IMR-90 (cell line): ENCODE results near the gene GALM. TPM values are rescaled to one million over a fixed set of nuclear protein-coding genes. Genes with fewer than 3 reads are reported as not detected.

Source experiments
- ATAC-seq: fragments of 200-7000 bp; cut with Tn5 transposase; 2 replicates; pipeline ENCODE4 v1.9.1; 2020; ENCODE audit warnings: low read depth, mild to moderate bottlenecking, moderate library complexity
- BruUV-seq: library from RNA; stranded (reverse); fragments of 400-500 nt; replicated peaks from 2 replicates; lab custom pipeline; 2021; lab: Mats Ljungman, UMichigan
- CTCF ChIA-PET: fragments of 300-600 bp; formaldehyde crosslinking; extraction: SDS; loops from one replicate; lab custom pipeline; 2021; ENCODE audit warnings: antibody characterized with exemption; lab: Yijun Ruan, JAX
- POLR2A ChIA-PET: fragments of 300-600 bp; sonication (Branson Sonifier 250); formaldehyde crosslinking; loops from one replicate; lab custom pipeline; 2022; ENCODE audit warnings: antibody characterized with exemption; ENCODE audit not compliant: unreplicated experiment; lab: Charles Lee
- DNase-seq: peaks from one replicate; pipeline ENCODE4 v3.0.0; 2013
- H2AFZ ChIP-seq: replicated peaks from 2 replicates; pipeline ENCODE3; 2013; ENCODE audit warnings: low read length, mild to moderate bottlenecking; ENCODE audit not compliant: poor library complexity
- H2AK5ac ChIP-seq: 2 replicates; pipeline ENCODE4 v1.6.1; 2013; ENCODE audit warnings: low read depth, low read length, inconsistent platforms
- H2AK9ac ChIP-seq: replicated peaks from 2 replicates; pipeline ENCODE3; 2013; ENCODE audit warnings: mild to moderate bottlenecking, low read depth, low read length, moderate library complexity; ENCODE audit not compliant: poor library complexity
- H2BK120ac ChIP-seq: 2 replicates; pipeline ENCODE4 v1.6.1; 2013; ENCODE audit warnings: low read depth, low read length, inconsistent platforms
- H2BK15ac ChIP-seq: 3 replicates; pipeline ENCODE4 v1.6.1; 2013; ENCODE audit warnings: low read depth, low read length, inconsistent platforms
- H2BK20ac ChIP-seq: 2 replicates; pipeline ENCODE4 v1.6.1; 2013; ENCODE audit warnings: low read depth, mild to moderate bottlenecking, inconsistent platforms, low read length, moderate library complexity
- H2BK5ac ChIP-seq: 2 replicates; pipeline ENCODE4 v1.6.1; 2013; ENCODE audit warnings: mild to moderate bottlenecking, low read depth, low read length, inconsistent platforms; ENCODE audit not compliant: poor library complexity, severe bottlenecking
- H3K14ac ChIP-seq: replicated peaks from 2 replicates; pipeline ENCODE4 v1.6.1; 2013; ENCODE audit warnings: low read depth, low read length, inconsistent platforms
- H3K18ac ChIP-seq: 2 replicates; pipeline ENCODE4 v1.6.1; 2013; ENCODE audit warnings: low read depth, low read length, control low read depth
- H3K23ac ChIP-seq: 2 replicates; pipeline ENCODE4 v1.6.1; 2013; ENCODE audit warnings: low read depth, low read length, inconsistent platforms
- H3K27ac ChIP-seq: 2 replicates; pipeline ENCODE4 v1.5.1; 2013; ENCODE audit warnings: mild to moderate bottlenecking, control low read depth, low read length; ENCODE audit not compliant: insufficient read depth
- H3K27me3 ChIP-seq: 2 replicates; pipeline ENCODE4 v1.6.1; 2013; ENCODE audit warnings: low read length; ENCODE audit not compliant: control insufficient read depth, insufficient read depth
- H3K36me3 ChIP-seq: 2 replicates; pipeline ENCODE4 v1.6.1; 2013; ENCODE audit warnings: low read length, mixed read lengths; ENCODE audit not compliant: control insufficient read depth, insufficient read depth
- H3K4ac ChIP-seq: 2 replicates; pipeline ENCODE4 v1.6.1; 2013; ENCODE audit warnings: low read depth, low read length, inconsistent platforms
- H3K4me1 ChIP-seq: 2 replicates; pipeline ENCODE4 v1.6.1; 2013; ENCODE audit warnings: low read length, mixed read lengths; ENCODE audit not compliant: control insufficient read depth, insufficient read depth
- H3K4me2 ChIP-seq: 2 replicates; pipeline ENCODE4 v1.6.1; 2013; ENCODE audit warnings: low read depth, mild to moderate bottlenecking, control low read depth, low read length, moderate library complexity
- H3K4me3 ChIP-seq: 2 replicates; pipeline ENCODE4 v1.5.1; 2013; ENCODE audit warnings: low read depth, mild to moderate bottlenecking, control low read depth, low read length, moderate library complexity; ENCODE audit not compliant: insufficient read depth
- H3K56ac ChIP-seq: 2 replicates; pipeline ENCODE4 v1.6.1; 2013; ENCODE audit warnings: low read length, inconsistent platforms; ENCODE audit not compliant: insufficient read depth; ENCODE audit errors: extremely low read depth
- H3K79me1 ChIP-seq, 2 experiments: 2 replicates each; pipeline ENCODE4 v1.6.1; 2013; ENCODE audit warnings: low read length in 2 of 2, inconsistent platforms in 1 of 2, low read depth in 1 of 2
- H3K9ac ChIP-seq: 2 replicates; pipeline ENCODE4 v1.6.1; 2013; ENCODE audit warnings: low read depth, low read length, control low read depth
- H3K9me1 ChIP-seq: 2 replicates; pipeline ENCODE4 v1.6.1; 2013; ENCODE audit warnings: low read length, inconsistent platforms; ENCODE audit not compliant: insufficient read depth
- H3K9me3 ChIP-seq: 2 replicates; pipeline ENCODE4 v1.6.1; 2013; ENCODE audit warnings: low read length; ENCODE audit not compliant: control insufficient read depth, insufficient read depth
- H4K20me1 ChIP-seq: 2 replicates; pipeline ENCODE4 v1.6.1; 2013; ENCODE audit warnings: low read length, inconsistent platforms; ENCODE audit not compliant: insufficient read depth
- H4K5ac ChIP-seq: 2 replicates; pipeline ENCODE4 v1.6.1; 2013; ENCODE audit warnings: mild to moderate bottlenecking, low read depth, low read length, control low read depth
- H4K8ac ChIP-seq, 2 experiments: 2 replicates each; pipeline ENCODE4 v1.6.1; 2013; ENCODE audit warnings: low read depth in 2 of 2, low read length in 2 of 2, control low read depth in 1 of 2, inconsistent platforms in 1 of 2
- H4K91ac ChIP-seq: 2 replicates; pipeline ENCODE4 v1.6.1; 2013; ENCODE audit warnings: low read depth, low read length, inconsistent platforms; ENCODE audit not compliant: insufficient read depth
- BHLHE40 ChIP-seq: fragments of 150-350 bp; IDR thresholded peaks from 2 replicates; pipeline ENCODE4 v1.6.1; 2016; ENCODE audit warnings: mild to moderate bottlenecking, low read depth, low read length
- CEBPB ChIP-seq: IDR thresholded peaks from 2 replicates; pipeline ENCODE4 v1.6.1; 2012; ENCODE audit warnings: low read depth, low read length, improper control_type of control experiment
- CHD1 ChIP-seq: IDR thresholded peaks from 2 replicates; pipeline ENCODE4 v1.6.1; 2012; ENCODE audit warnings: low read depth, low read length, improper control_type of control experiment
- ELK1 ChIP-seq: fragments of 150-350 bp; IDR thresholded peaks from 2 replicates; pipeline ENCODE4 v1.6.1; 2016; ENCODE audit warnings: low read depth, mild to moderate bottlenecking, low read length, moderate library complexity, borderline replicate concordance
- FOS ChIP-seq: fragments of 150-350 bp; IDR thresholded peaks from 2 replicates; pipeline ENCODE4 v1.6.1; 2016; ENCODE audit warnings: low read depth, low read length
- MAFK ChIP-seq: IDR thresholded peaks from 2 replicates; pipeline ENCODE4 v1.6.1; 2012; ENCODE audit warnings: low read depth, low read length, improper control_type of control experiment
- MAZ ChIP-seq: IDR thresholded peaks from 2 replicates; pipeline ENCODE4 v1.6.1; 2012; ENCODE audit warnings: low read depth, mild to moderate bottlenecking, low read length, improper control_type of control experiment, moderate library complexity, borderline replicate concordance
- MXI1 ChIP-seq: IDR thresholded peaks from 2 replicates; pipeline ENCODE4 v1.6.1; 2012; ENCODE audit warnings: low read depth, mild to moderate bottlenecking, low read length, moderate library complexity, borderline replicate concordance
- NFE2L2 ChIP-seq: fragments of 150-350 bp; IDR thresholded peaks from 2 replicates; pipeline ENCODE4 v1.6.1; 2016; ENCODE audit warnings: low read depth, mild to moderate bottlenecking, low read length
- POLR2A ChIP-seq: IDR thresholded peaks from 2 replicates; pipeline ENCODE4 v1.6.1; 2012; ENCODE audit warnings: mild to moderate bottlenecking, low read depth, low read length
- RAD21 ChIP-seq: IDR thresholded peaks from 2 replicates; pipeline ENCODE4 v1.6.1; 2012; ENCODE audit warnings: low read length, improper control_type of control experiment
- RCOR1 ChIP-seq: IDR thresholded peaks from 2 replicates; pipeline ENCODE4 v1.6.1; 2012; ENCODE audit warnings: mild to moderate bottlenecking, low read length, improper control_type of control experiment; ENCODE audit not compliant: insufficient replicate concordance
- RFX5 ChIP-seq: IDR thresholded peaks from 2 replicates; pipeline ENCODE4 v1.8.0; 2012; ENCODE audit warnings: low read depth, mild to moderate bottlenecking, low read length, moderate library complexity
- SMC3 ChIP-seq: fragments of 150-350 bp; IDR thresholded peaks from 2 replicates; pipeline ENCODE4 v1.6.1; 2016; ENCODE audit warnings: low read depth, mild to moderate bottlenecking, antibody characterized with exemption, low read length, moderate library complexity
- USF2 ChIP-seq: fragments of 150-350 bp; IDR thresholded peaks from 2 replicates; pipeline ENCODE4 v1.6.1; 2017; ENCODE audit warnings: mild to moderate bottlenecking, antibody characterized with exemption, low read length, low read depth
- WGBS, 2 experiments: methylation state at CpG; one replicate each; pipeline versions ENCODE4 v1.1.5 to v1.1.7; 2013; ENCODE audit warnings: missing lambda C conversion rate in 2 of 2; ENCODE audit not compliant: insufficient read length in 1 of 2; ENCODE audit errors: extremely low coverage in 2 of 2; 5-methylcytosine and 5-hydroxymethylcytosine counted together
- dilution Hi-C: fragments of 300-500 bp; cut with HindIII; formaldehyde crosslinking; loops from one replicate; pipeline ENCODE4 v1.14.3; 2018; ENCODE audit warnings: low sequenced_read_pairs; ENCODE audit not compliant: unreplicated experiment
- in situ Hi-C: fragments of 300-500 bp; cut with MboI; formaldehyde crosslinking; loops from 3 replicates; pipeline ENCODE4 v1.14.3; 2019; ENCODE audit warnings: low sequenced_read_pairs, inconsistent platforms, mixed read lengths
- intact Hi-C: fragments of 100-400 bp; cut with micrococcal nuclease; formaldehyde crosslinking; loops from 2 replicates; pipeline ENCODE4 v1.10.0; 2022
- polyA plus RNA-seq, 3 experiments: library from polyadenylated mRNA; depleted of rRNA; stranded (reverse); fragments of >200 nt; gene quantifications; 2 replicates each; pipeline ENCODE4 v1.2.3, GENCODE V29; 2012; ENCODE audit warnings: low replicate concordance in 1 of 3
- total RNA-seq: library from RNA; depleted of rRNA; stranded (reverse); fragments of >200 nt; gene quantifications from 2 replicates; pipeline ENCODE4 v1.2.3, GENCODE V29; 2012
- TF ChIP-seq, protein P1 (sequence below): conservative IDR thresholded peaks from 2 replicates; pipeline ENCODE4 v1.5.1; 2012; ENCODE audit warnings: mild to moderate bottlenecking, low read depth, low read length, improper control_type of control experiment

The GALM gene
- total and polyA plus RNA-seq, 2 of the 4 experiments (the other 2 are of a cell fraction), result 12.1 to 24.2 TPM

GRCh38 chr2:38683766-38684165 is 17.9 kb downstream of the GALM start:
- H3K27ac ChIP-seq, result no peak overlapping the region
- H3K4me3 ChIP-seq, result no peak overlapping the region
- no peak overlapping the region for H3K4ac ChIP-seq
- no peak overlapping the region for H3K56ac ChIP-seq
- H3K23ac ChIP-seq, result no peak overlapping the region
- H3K4me1 ChIP-seq, result peaks cover 2% of the 10 kb centered on the region
- no TSS peak for BruUV-seq
- ChIA-PET CTCF (no interaction called here), POLR2A (interaction anchor here (0.6 kb wide), 1 partner anchor 19 kb away, joined by 4 read pairs; no protein-coding TSS in a partner anchor)
- H3K9me3 ChIP-seq, result no peaks in the 10 kb centered on the region; the same call in 1 of the 2 replicates
- H2AFZ ChIP-seq, result no peak overlapping the region
- no CpG with 5 or more reads among the region's 7 CpGs for WGBS, 2 experiments
- H3K9ac ChIP-seq, result no peak overlapping the region
- H3K79me1 ChIP-seq, result no peaks in the 10 kb centered on the region
- peaks cover 11% of the 10 kb centered on the region for H3K36me3 ChIP-seq
- no peak for DNase-seq
- peaks cover 2% of the 10 kb centered on the region; the same call in 1 of the 2 replicates for H3K9me1 ChIP-seq
- dilution Hi-C loops, result no loop called here
- intact Hi-C loops, result no loop called here
- no peaks in the 10 kb centered on the region for H3K27me3 ChIP-seq
- H2AK5ac ChIP-seq, result no peak overlapping the region
- no peak overlapping the region for H2BK15ac ChIP-seq
- H4K8ac ChIP-seq, result no peak overlapping the region
- no peak overlapping the region for H4K5ac ChIP-seq
- no peak overlapping the region for H3K4me2 ChIP-seq
- H2AK9ac ChIP-seq, result no peak overlapping the region
- H4K20me1 ChIP-seq, result no peaks in the 10 kb centered on the region
- in situ Hi-C loops, result no loop called here
- H3K14ac ChIP-seq, result no peak overlapping the region
- H2BK20ac ChIP-seq, result no peak overlapping the region
- TF ChIP-seq MAFK, result no peak
- no peak for TF ChIP-seq ELK1
- no peak for TF ChIP-seq RFX5
- TF ChIP-seq FOS, result no peak
- no peak for TF ChIP-seq MAZ
- TF ChIP-seq MXI1, result no peak
- TF ChIP-seq CHD1, result no peak
- no peak for TF ChIP-seq USF2
- TF ChIP-seq, protein P1, sequence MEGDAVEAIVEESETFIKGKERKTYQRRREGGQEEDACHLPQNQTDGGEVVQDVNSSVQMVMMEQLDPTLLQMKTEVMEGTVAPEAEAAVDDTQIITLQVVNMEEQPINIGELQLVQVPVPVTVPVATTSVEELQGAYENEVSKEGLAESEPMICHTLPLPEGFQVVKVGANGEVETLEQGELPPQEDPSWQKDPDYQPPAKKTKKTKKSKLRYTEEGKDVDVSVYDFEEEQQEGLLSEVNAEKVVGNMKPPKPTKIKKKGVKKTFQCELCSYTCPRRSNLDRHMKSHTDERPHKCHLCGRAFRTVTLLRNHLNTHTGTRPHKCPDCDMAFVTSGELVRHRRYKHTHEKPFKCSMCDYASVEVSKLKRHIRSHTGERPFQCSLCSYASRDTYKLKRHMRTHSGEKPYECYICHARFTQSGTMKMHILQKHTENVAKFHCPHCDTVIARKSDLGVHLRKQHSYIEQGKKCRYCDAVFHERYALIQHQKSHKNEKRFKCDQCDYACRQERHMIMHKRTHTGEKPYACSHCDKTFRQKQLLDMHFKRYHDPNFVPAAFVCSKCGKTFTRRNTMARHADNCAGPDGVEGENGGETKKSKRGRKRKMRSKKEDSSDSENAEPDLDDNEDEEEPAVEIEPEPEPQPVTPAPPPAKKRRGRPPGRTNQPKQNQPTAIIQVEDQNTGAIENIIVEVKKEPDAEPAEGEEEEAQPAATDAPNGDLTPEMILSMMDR, result no peak
- no peak for TF ChIP-seq BHLHE40
- TF ChIP-seq POLR2A, result no peak
- no peak for TF ChIP-seq RAD21
- no peak for TF ChIP-seq SMC3
- no peak for TF ChIP-seq CEBPB
- TF ChIP-seq RCOR1, result no peak
- no peak for TF ChIP-seq NFE2L2
- H4K91ac ChIP-seq, result no peak overlapping the region
- H3K18ac ChIP-seq, result no peak overlapping the region
- ATAC-seq, result no peak
- H2BK120ac ChIP-seq, result no peak overlapping the region
- H2BK5ac ChIP-seq, result no peak overlapping the region
